ENCODE data around the gene MRPS18B. TPM values are rescaled to one million over a fixed set of nuclear protein-coding genes. Genes with fewer than 3 reads are reported as not detected.
"Not testable (repeated sequence)": the region's sequence is repeated elsewhere in the genome, so short reads cannot be mapped to it uniquely, and the experiment has no call there.

MRPS18B gene
- total and polyA plus RNA-seq, 2 of the 13 experiments (the other 11 are each of a cell fraction or from before 2014, with no cell fraction given): 125 to 131 TPM

GRCh38 chr6:30666300-30666699 lies 48.7 kb downstream of the MRPS18B start (continued):
- TF ChIP-seq, protein P1, sequence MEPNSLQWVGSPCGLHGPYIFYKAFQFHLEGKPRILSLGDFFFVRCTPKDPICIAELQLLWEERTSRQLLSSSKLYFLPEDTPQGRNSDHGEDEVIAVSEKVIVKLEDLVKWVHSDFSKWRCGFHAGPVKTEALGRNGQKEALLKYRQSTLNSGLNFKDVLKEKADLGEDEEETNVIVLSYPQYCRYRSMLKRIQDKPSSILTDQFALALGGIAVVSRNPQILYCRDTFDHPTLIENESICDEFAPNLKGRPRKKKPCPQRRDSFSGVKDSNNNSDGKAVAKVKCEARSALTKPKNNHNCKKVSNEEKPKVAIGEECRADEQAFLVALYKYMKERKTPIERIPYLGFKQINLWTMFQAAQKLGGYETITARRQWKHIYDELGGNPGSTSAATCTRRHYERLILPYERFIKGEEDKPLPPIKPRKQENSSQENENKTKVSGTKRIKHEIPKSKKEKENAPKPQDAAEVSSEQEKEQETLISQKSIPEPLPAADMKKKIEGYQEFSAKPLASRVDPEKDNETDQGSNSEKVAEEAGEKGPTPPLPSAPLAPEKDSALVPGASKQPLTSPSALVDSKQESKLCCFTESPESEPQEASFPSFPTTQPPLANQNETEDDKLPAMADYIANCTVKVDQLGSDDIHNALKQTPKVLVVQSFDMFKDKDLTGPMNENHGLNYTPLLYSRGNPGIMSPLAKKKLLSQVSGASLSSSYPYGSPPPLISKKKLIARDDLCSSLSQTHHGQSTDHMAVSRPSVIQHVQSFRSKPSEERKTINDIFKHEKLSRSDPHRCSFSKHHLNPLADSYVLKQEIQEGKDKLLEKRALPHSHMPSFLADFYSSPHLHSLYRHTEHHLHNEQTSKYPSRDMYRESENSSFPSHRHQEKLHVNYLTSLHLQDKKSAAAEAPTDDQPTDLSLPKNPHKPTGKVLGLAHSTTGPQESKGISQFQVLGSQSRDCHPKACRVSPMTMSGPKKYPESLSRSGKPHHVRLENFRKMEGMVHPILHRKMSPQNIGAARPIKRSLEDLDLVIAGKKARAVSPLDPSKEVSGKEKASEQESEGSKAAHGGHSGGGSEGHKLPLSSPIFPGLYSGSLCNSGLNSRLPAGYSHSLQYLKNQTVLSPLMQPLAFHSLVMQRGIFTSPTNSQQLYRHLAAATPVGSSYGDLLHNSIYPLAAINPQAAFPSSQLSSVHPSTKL (CRISPR knock-in tag; IDR thresholded peaks at IDR 0.05): peak; percentile 41; the same call in 1 of the 2 replicates
- peak; percentile 83 for TF ChIP-seq CREB1 (IDR thresholded peaks at IDR 0.05)
- peak; percentile 67; the same call in 1 of the 2 replicates for TF ChIP-seq CREB1 (CRISPR knock-in tag; IDR thresholded peaks at IDR 0.05)
- TF ChIP-seq, protein P2, sequence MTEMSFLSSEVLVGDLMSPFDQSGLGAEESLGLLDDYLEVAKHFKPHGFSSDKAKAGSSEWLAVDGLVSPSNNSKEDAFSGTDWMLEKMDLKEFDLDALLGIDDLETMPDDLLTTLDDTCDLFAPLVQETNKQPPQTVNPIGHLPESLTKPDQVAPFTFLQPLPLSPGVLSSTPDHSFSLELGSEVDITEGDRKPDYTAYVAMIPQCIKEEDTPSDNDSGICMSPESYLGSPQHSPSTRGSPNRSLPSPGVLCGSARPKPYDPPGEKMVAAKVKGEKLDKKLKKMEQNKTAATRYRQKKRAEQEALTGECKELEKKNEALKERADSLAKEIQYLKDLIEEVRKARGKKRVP (CRISPR knock-in tag; IDR thresholded peaks at IDR 0.05): 0 out of 4 replicates have a peak, but pooled peaks of 1 of the 2 experiments have one; percentile 43
- 0 out of 2 replicates have a peak, but pooled peaks have one; percentile 58 for TF ChIP-seq JUN (CRISPR knock-in tag; IDR thresholded peaks at IDR 0.05)
- peak; percentile 95 for TF ChIP-seq ATF7 (IDR thresholded peaks at IDR 0.05)
- TF ChIP-seq ATF7 (CRISPR knock-in tag; IDR thresholded peaks at IDR 0.05); ZHX2 (CRISPR knock-in tag; IDR thresholded peaks at IDR 0.05; ENCODE audit: borderline replicate concordance): not testable (repeated sequence)
- TF ChIP-seq FOSL1 (CRISPR knock-in tag; IDR thresholded peaks at IDR 0.05; ENCODE audit: borderline replicate concordance): peak; percentile 42; the same call in 1 of the 2 replicates
- TF ChIP-seq ZHX2 (IDR thresholded peaks at IDR 0.05; ENCODE audit: low read depth): 0 out of 2 replicates have a peak, but pooled peaks have one; percentile 33
- 0 out of 2 replicates have a peak, but pooled peaks have one; percentile 37 for TF ChIP-seq PAXIP1 (CRISPR knock-in tag; conservative IDR thresholded peaks at IDR 0.05)
- peak; percentile 46 for TF ChIP-seq GABPB1 (CRISPR knock-in tag; IDR thresholded peaks at IDR 0.05)
- peak; percentile 37; the same call in 1 of the 2 replicates for TF ChIP-seq NR2C2 (CRISPR knock-in tag; IDR thresholded peaks at IDR 0.05; ENCODE audit: borderline replicate concordance)
- peak; percentile 80 for TF ChIP-seq ATF3 (CRISPR knock-in tag; IDR thresholded peaks at IDR 0.05)

Data from HepG2 (cell line).